OCI-LY3 (cell line): Measurements from ENCODE around the gene CHID1.

Experiments
- H2AFZ ChIP-seq: fragments of 200-600, 300-600 bp; shearing (Covaris generic); 2 replicates; pipeline ENCODE4 v1.6.0; 2014; ENCODE audit warnings: antibody characterized with exemption, low read depth, low read length
- H3K27ac ChIP-seq: fragments of 200-600, 300-600 bp; sonication (generic); 2 replicates; pipeline ENCODE4 v1.5.1; 2014; ENCODE audit warnings: mild to moderate bottlenecking, low read length, moderate library complexity, mixed read lengths
- H3K27me3 ChIP-seq: fragments of 200-600, 300-600 bp; sonication (generic); 2 replicates; pipeline ENCODE4 v1.6.1; 2014; ENCODE audit warnings: low read depth, low read length, mixed read lengths
- H3K36me3 ChIP-seq: fragments of 200-600, 300-600 bp; sonication (generic); replicated peaks from 2 replicates; pipeline ENCODE3; 2014; ENCODE audit warnings: low read depth, low read length, mixed read lengths
- H3K4me1 ChIP-seq: fragments of 300-600, 200-600 bp; sonication (generic); 2 replicates; pipeline ENCODE4 v1.6.1; 2014; ENCODE audit warnings: low read length, mixed read lengths
- H3K4me2 ChIP-seq: fragments of 200-600, 300-600 bp; sonication (generic); 2 replicates; pipeline ENCODE4 v1.6.1; 2014; ENCODE audit warnings: low read length, mixed read lengths
- H3K4me3 ChIP-seq: fragments of 300-600, 200-600 bp; sonication (generic); 2 replicates; pipeline ENCODE4 v1.5.1; 2014; ENCODE audit warnings: antibody characterized with exemption, mild to moderate bottlenecking, low read length, moderate library complexity
- H3K79me2 ChIP-seq: fragments of 300-600, 200-600 bp; shearing (Covaris generic); 2 replicates; pipeline ENCODE4 v1.6.1; 2014; ENCODE audit warnings: mild to moderate bottlenecking, low read length, mixed read lengths
- H3K9ac ChIP-seq: fragments of 300-600, 200-600 bp; shearing (Covaris generic); 2 replicates; pipeline ENCODE4 v1.6.0; 2014; ENCODE audit warnings: mild to moderate bottlenecking, low read length, moderate library complexity
- H3K9me3 ChIP-seq: fragments of 200-600, 300-600 bp; shearing (Covaris generic); 2 replicates; pipeline ENCODE4 v1.6.1; 2014; ENCODE audit warnings: low read length, mixed read lengths; ENCODE audit not compliant: insufficient read depth
- H4K20me1 ChIP-seq: fragments of 200-600, 300-600 bp; sonication (generic); 2 replicates; pipeline ENCODE4 v1.6.1; 2016; ENCODE audit warnings: low read length, mixed read lengths; ENCODE audit not compliant: insufficient read depth
- CTCF ChIP-seq: fragments of 200-600, 300-600 bp; sonication (generic); IDR thresholded peaks from 2 replicates; pipeline ENCODE4 v1.5.1; 2014; ENCODE audit warnings: antibody characterized with exemption, low read length, low read depth
- EZH2phosphoT487 ChIP-seq: fragments of 200-600 bp; shearing (Covaris generic); IDR thresholded peaks from 2 replicates; pipeline ENCODE4 v1.6.1; 2018; ENCODE audit warnings: antibody characterized with exemption, mixed run types, low read depth

Gene CHID1

GRCh38 chr11:836274-836673 lies 74.3 kb downstream of the CHID1 start:
- H3K9me3 ChIP-seq: no peaks in the 10 kb centered on the region
- H2AFZ ChIP-seq: no peak overlapping the region
- H3K4me1 ChIP-seq: peaks cover 19% of the 10 kb centered on the region
- peaks cover 23% of the 10 kb centered on the region for H3K79me2 ChIP-seq
- TF ChIP-seq CTCF (no peak), EZH2phosphoT487 (no peak)
- H4K20me1 ChIP-seq: peaks cover 19% of the 10 kb centered on the region
- no peak overlapping the region for H3K27ac ChIP-seq
- no peaks in the 10 kb centered on the region for H3K27me3 ChIP-seq
- H3K4me3 ChIP-seq: no peak overlapping the region
- H3K9ac ChIP-seq: no peak overlapping the region
- H3K36me3 ChIP-seq: peaks cover 13% of the 10 kb centered on the region
- no peak overlapping the region for H3K4me2 ChIP-seq

- no peak overlapping the region for H3K9ac ChIP-seq
- H4K20me1 ChIP-seq: peaks cover 8% of the 10 kb centered on the region; the same call in 1 of the 2 replicates
- peaks cover 16% of the 10 kb centered on the region for H3K4me1 ChIP-seq
- H3K9me3 ChIP-seq: no peaks in the 10 kb centered on the region
- H3K79me2 ChIP-seq: peaks cover 9% of the 10 kb centered on the region
- no peak overlapping the region for H2AFZ ChIP-seq
- H3K27ac ChIP-seq: no peak overlapping the region
- no peak overlapping the region for H3K4me2 ChIP-seq
- H3K27me3 ChIP-seq: no peaks in the 10 kb centered on the region
- H3K4me3 ChIP-seq: no peak overlapping the region
- TF ChIP-seq EZH2phosphoT487 (no peak), CTCF (no peak)
- H3K36me3 ChIP-seq: peaks cover 9% of the 10 kb centered on the region
These were observed 76.0 kb downstream of the CHID1 start for GRCh38 chr11:834371-835316.

- Histone ChIP-seq H3K9ac (peak overlapping the region; percentile 79), H4K20me1 (peaks cover 8% of the 10 kb centered on the region; the same call in 1 of the 2 replicates)
These were observed 76.7 kb downstream of the CHID1 start for GRCh38 chr11:833849-834311.

More at GRCh38 chr11:833849-834311, 76.7 kb downstream of the CHID1 start:
- peaks cover 9% of the 10 kb centered on the region for H3K36me3 ChIP-seq
- H3K79me2 ChIP-seq: peaks cover 9% of the 10 kb centered on the region
- peaks cover 24% of the 10 kb centered on the region for H3K4me1 ChIP-seq
- TF ChIP-seq EZH2phosphoT487 (no peak), CTCF (no peak)
- H3K4me2 ChIP-seq: peak overlapping the region; percentile 76
- peak overlapping the region; percentile 93 for H3K4me3 ChIP-seq
- H3K27ac ChIP-seq: no peak overlapping the region
- H3K27me3 ChIP-seq: no peaks in the 10 kb centered on the region
- H3K9me3 ChIP-seq: no peaks in the 10 kb centered on the region
- H2AFZ ChIP-seq: no peak overlapping the region
